ENCODE data around the gene TLCD4.

TLCD4 gene

GRCh38 chr1:95072532-95073419, 44.4 kb upstream of the TLCD4 start, which contains the start of gene ALG14:
Gene ALG14 (minus strand): TSS chr1:95072951. CDS start chr1:95072898, 53 bp downstream.
- no peak for TF ChIP-seq CTCF (conservative IDR thresholded peaks at IDR 0.05; ENCODE audit: low read length)
- peak; percentile 95 for DNase-seq (ENCODE audit: low read depth)
- H3K4me3 ChIP-seq (ENCODE audit: low read length), result peak within 1 kb of the TSS; percentile 76

- TF ChIP-seq CTCF (conservative IDR thresholded peaks at IDR 0.05; ENCODE audit: low read length), result no peak
- H3K4me3 ChIP-seq (ENCODE audit: low read length), result peak overlapping the region; percentile 76
- DNase-seq (ENCODE audit: low read depth), result no peak
These were observed 43.7 kb upstream of the TLCD4 start for GRCh38 chr1:95073446-95073845.

- no peak for DNase-seq (ENCODE audit: low read depth)
- H3K4me3 ChIP-seq (ENCODE audit: low read length), result no peak overlapping the region
- TF ChIP-seq CTCF (conservative IDR thresholded peaks at IDR 0.05; ENCODE audit: low read length), result no peak
These were observed 41.1 kb upstream of the TLCD4 start for GRCh38 chr1:95076034-95076433.

- no peak for TF ChIP-seq CTCF (conservative IDR thresholded peaks at IDR 0.05; ENCODE audit: low read length)
- no peak overlapping the region for H3K4me3 ChIP-seq (ENCODE audit: low read length)
- DNase-seq (ENCODE audit: low read depth), result no peak
These were observed 36.7 kb upstream of the TLCD4 start for GRCh38 chr1:95080446-95080845.

GRCh38 chr1:95080879-95081278, 36.3 kb upstream of the TLCD4 start:
- no peak overlapping the region for H3K4me3 ChIP-seq (ENCODE audit: low read length)
- DNase-seq (ENCODE audit: low read depth), result no peak
- TF ChIP-seq CTCF (conservative IDR thresholded peaks at IDR 0.05; ENCODE audit: low read length), result no peak

GRCh38 chr1:95084317-95085176, 32.6 kb upstream of the TLCD4 start:
- TF ChIP-seq CTCF (conservative IDR thresholded peaks at IDR 0.05; ENCODE audit: low read length), result peak; percentile 56
- DNase-seq (ENCODE audit: low read depth), result peak; percentile 17
- no peak overlapping the region for H3K4me3 ChIP-seq (ENCODE audit: low read length)
